Thyroid gland (tissue), 4 donors: ENCODE results near the gene ADAMTSL4. TPM values are rescaled to one million over a fixed set of nuclear protein-coding genes. Genes with fewer than 3 reads are reported as not detected.

Source experiments
- DNase-seq, 2 donors: peaks; one replicate each; pipeline ENCODE4 v3.0.0-alpha.2; 2019
- H3K27ac ChIP-seq, 3 donors: fragments of 200-600 bp; sonication (generic); 1 replicate in 2 of 3; 2 replicates in 1 of 3; pipeline ENCODE4 v1.5.1; 2016 to 2019; ENCODE audit warnings: mild to moderate bottlenecking in 1 of 3, moderate library complexity in 1 of 3
- H3K27me3 ChIP-seq: fragments of 200-600 bp; sonication (generic); one replicate; pipeline ENCODE4 v1.5.1; 2019
- H3K36me3 ChIP-seq, 2 donors: fragments of 200-600 bp; sonication (generic); one replicate each; pipeline ENCODE4 v1.5.1; 2016 to 2019
- H3K4me1 ChIP-seq, 2 donors: fragments of 200-600 bp; sonication (generic); one replicate each; pipeline ENCODE4 v1.5.1; 2017 to 2019
- H3K4me3 ChIP-seq, 3 donors: fragments of 200-600 bp; sonication (generic); replicated peaks in 1 of 3; 1 replicate in 2 of 3; 2 replicates in 1 of 3; pipeline ENCODE4 v1.5.1; 2016; ENCODE audit warnings: mild to moderate bottlenecking in 1 of 3
- H3K9me3 ChIP-seq: fragments of 200-600 bp; sonication (generic); one replicate; pipeline ENCODE4 v1.5.1; 2017
- POLR2A ChIP-seq, 2 donors: fragments of 450-650 bp; IDR thresholded peaks; one replicate each; pipeline ENCODE4 v1.6.1; 2017; ENCODE audit warnings: antibody characterized with exemption in 2 of 2, mild to moderate bottlenecking in 2 of 2, moderate library complexity in 1 of 2
- WGBS, 2 donors: methylation state at CpG; one replicate each; pipeline ENCODE4 v1.1.5; 2017; 5-methylcytosine and 5-hydroxymethylcytosine counted together
- intact Hi-C: fragments of 100-400 bp; cut with DNase I; formaldehyde crosslinking; loops from one replicate; pipeline ENCODE4 v1.15.1; 2023
- total RNA-seq, 4 donors: library from RNA; depleted of rRNA; stranded (reverse); fragments of >200 nt; gene quantifications; one replicate each; pipeline ENCODE4 v1.2.3, GENCODE V29; 2016
- TF ChIP-seq, protein P1 (sequence below), 6 experiments: fragments of 200-600 bp in 3 of 6; fragments of 450-650 bp in 3 of 6; sonication (generic) in 3 of 6; IDR thresholded peaks; one replicate each; pipeline ENCODE4 v1.5.1; 2016 to 2019; ENCODE audit warnings: antibody characterized with exemption in 6 of 6, mild to moderate bottlenecking in 2 of 6, inconsistent platforms in 1 of 6, moderate library complexity in 1 of 6

The ADAMTSL4 gene
- total RNA-seq, 4 donors from 2014 or later, result 2.1 to 15.7 (median 6.9) TPM

DNA sequence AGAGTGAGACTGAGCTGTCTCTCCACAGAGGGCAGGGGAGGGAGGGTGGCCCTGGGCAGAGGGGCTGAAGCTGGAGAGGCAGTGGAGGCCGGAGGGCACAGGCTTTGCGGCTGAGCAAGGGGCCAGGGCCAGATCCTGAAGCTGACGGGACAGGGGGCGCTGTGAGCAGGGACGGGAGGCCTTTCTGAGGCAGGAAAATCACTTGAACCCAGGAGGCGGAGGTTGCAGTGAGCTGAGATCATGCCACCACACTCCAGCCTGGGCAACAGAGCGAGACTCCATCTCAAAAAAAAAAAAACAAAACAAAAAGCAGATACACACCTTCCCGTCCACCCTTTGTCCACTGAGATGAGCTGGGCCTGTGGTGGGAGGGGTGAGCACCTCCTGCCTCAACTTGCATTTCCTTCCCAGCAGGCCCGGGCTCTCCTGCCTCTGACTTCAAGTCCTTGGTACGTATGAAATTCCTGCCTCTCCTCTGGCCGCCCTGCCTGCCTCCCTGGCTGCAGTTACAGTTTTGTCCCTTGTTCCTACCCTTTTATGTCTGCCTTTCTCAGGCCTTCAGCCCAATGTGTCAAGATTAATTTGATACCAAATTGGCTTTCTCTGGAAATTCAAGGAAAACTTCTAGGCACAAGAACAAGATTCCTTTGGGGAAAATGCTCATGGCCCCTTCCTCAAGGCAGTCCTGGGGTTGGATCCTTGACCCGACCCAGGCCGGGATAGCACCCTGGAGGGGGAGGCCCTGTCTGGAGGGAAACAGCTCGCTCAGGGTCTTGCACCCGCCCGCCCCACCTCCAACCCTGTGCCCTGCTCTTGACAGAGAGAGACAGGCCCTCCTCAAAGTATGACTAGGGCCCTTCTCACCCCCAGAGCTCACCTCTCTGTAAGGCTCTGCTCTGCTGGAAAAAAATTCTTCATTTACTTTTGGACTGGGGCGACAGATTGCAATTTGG lies 11.2 kb upstream of the ADAMTSL4 start:
- WGBS, 2 donors, result 74 to 75% methylated on average over 17 of the region's 17 CpGs
- H3K9me3 ChIP-seq, result no peaks in the 10 kb centered on the region
- TF ChIP-seq POLR2A (IDR thresholded peaks at IDR 0.05), result no peak
- TF ChIP-seq, protein P1, sequence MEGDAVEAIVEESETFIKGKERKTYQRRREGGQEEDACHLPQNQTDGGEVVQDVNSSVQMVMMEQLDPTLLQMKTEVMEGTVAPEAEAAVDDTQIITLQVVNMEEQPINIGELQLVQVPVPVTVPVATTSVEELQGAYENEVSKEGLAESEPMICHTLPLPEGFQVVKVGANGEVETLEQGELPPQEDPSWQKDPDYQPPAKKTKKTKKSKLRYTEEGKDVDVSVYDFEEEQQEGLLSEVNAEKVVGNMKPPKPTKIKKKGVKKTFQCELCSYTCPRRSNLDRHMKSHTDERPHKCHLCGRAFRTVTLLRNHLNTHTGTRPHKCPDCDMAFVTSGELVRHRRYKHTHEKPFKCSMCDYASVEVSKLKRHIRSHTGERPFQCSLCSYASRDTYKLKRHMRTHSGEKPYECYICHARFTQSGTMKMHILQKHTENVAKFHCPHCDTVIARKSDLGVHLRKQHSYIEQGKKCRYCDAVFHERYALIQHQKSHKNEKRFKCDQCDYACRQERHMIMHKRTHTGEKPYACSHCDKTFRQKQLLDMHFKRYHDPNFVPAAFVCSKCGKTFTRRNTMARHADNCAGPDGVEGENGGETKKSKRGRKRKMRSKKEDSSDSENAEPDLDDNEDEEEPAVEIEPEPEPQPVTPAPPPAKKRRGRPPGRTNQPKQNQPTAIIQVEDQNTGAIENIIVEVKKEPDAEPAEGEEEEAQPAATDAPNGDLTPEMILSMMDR (IDR thresholded peaks at IDR 0.05), result no peak
- peaks cover 0 to 9% of the 10 kb centered on the region in 2 donors for H3K4me1 ChIP-seq
- no peaks in the 10 kb centered on the region for H3K36me3 ChIP-seq
- no peak overlapping the region for H3K27ac ChIP-seq
- no peak for DNase-seq
- intact Hi-C loops, result no loop called here
- no peak overlapping the region for H3K4me3 ChIP-seq
- H3K27me3 ChIP-seq, result no peaks in the 10 kb centered on the region

DNA sequence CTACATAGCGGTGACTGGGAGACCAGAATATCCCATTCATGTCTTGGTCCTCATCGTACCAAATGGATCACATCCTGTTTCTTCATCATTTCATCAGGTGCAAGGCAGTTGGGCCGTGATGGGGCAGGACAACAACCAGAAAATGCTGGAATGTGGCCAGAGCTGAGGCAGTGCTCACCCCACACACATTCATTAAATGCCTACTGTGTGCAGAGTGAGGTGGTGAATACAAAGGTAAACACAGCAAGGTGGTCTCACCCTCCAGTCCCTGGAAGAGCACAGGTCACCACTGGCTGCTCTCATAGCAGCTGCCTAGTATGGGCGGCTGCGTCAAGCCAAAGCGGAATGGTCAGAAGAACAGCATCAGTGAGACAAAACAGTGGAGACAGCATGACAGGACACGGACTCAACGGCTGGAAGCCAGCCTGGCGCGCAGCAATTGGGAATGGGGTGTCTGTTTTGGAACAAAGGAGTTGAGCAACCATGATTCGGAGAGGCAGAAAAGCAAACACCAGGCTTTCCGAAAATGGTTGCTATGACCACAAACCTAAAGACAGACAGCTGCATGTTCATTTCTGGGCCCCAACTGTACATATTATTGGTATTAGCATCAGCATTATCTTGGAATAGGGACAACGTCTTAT lies 5.6 kb upstream of the ADAMTSL4 start:
- Histone ChIP-seq H3K27ac (no peak overlapping the region), H3K4me1 (peaks cover 0 to 5% of the 10 kb centered on the region in 2 donors), H3K9me3 (no peaks in the 10 kb centered on the region), H3K27me3 (no peaks in the 10 kb centered on the region), H3K36me3 (no peaks in the 10 kb centered on the region), H3K4me3 (no peak overlapping the region)
- WGBS, 2 donors, result 82 to 86% methylated on average over 13 of the region's 13 CpGs
- TF ChIP-seq, protein P1 (IDR thresholded peaks at IDR 0.05), result no peak
- no peak for TF ChIP-seq POLR2A (IDR thresholded peaks at IDR 0.05)
- DNase-seq, result no peak
- intact Hi-C loops, result no loop called here

DNA sequence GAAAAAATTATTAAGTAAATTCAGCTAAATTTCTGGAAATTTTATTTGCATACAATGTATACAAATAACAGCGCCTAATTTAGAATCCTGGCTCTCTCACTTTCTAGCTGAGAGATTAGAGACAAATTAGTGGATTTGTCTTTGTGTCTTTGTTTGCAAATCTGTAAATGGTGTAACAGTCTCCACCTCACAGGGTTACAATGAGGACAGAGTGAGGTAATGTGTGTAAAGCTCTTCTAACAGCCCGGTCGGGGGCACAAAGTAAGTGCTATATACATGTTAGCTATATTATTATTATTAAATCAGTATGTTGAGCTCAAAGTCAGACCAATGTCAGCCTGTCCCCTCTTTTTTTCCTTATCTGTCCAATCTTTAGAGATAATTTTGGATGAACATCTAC lies 5.0 kb upstream of the ADAMTSL4 start:
- TF ChIP-seq, protein P1 (IDR thresholded peaks at IDR 0.05), result no peak
- TF ChIP-seq POLR2A (IDR thresholded peaks at IDR 0.05), result no peak
- 70 to 83% methylated on average over 3 of the region's 3 CpGs for WGBS, 2 donors
- no peaks in the 10 kb centered on the region for H3K27me3 ChIP-seq
- no peaks in the 10 kb centered on the region for H3K36me3 ChIP-seq
- H3K9me3 ChIP-seq, result no peaks in the 10 kb centered on the region
- no peak for DNase-seq
- H3K4me3 ChIP-seq, result no peak overlapping the region
- no peak overlapping the region for H3K27ac ChIP-seq
- intact Hi-C loops, result no loop called here
- peaks cover 0 to 5% of the 10 kb centered on the region in 2 donors for H3K4me1 ChIP-seq

DNA sequence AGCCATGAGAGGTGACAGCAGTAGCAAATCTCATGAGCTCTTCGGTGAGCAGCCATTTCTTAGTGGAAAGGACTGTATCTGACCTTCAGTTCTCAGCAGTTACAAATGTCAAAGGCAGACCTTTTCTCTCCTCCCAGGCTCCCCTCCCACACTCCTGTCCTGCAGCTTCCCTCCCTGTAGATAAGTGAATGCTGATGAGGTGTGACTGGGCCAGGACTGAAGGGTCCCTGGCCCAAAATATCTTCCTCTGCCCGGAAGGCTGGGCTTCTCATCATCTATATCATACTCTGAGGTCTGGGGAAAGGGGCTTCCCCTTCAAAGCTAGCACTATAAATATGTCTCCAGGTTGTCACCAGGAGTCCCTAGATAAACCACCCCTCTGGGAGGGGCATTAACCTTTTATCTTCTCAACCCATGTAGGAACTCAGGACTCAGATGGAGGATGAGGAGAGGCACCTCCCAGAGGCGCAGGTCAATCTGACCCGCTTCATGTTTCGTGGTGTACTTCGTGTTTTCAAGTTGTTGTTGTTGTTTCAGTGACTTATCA lies 3.6 kb upstream of the ADAMTSL4 start:
- Histone ChIP-seq H3K27ac (no peak overlapping the region), H3K36me3 (no peaks in the 10 kb centered on the region), H3K9me3 (no peaks in the 10 kb centered on the region), H3K27me3 (no peaks in the 10 kb centered on the region), H3K4me1 (peaks cover 6 to 17% of the 10 kb centered on the region in 2 donors), H3K4me3 (no peak overlapping the region)
- no peak for TF ChIP-seq POLR2A (IDR thresholded peaks at IDR 0.05)
- TF ChIP-seq, protein P1 (IDR thresholded peaks at IDR 0.05), result no peak
- 87% methylated on average over 6 of the region's 6 CpGs for WGBS, 2 donors
- DNase-seq, result no peak
- intact Hi-C loops, result no loop called here
